DND-41 (cell line): ENCODE measurements around the gene LMO7.

ENCODE experiments used
- CTCF ChIP-seq: IDR thresholded peaks from 2 replicates; pipeline ENCODE4 v1.5.1; 2012; ENCODE audit warnings: borderline replicate concordance, low read length, moderate library complexity, mild to moderate bottlenecking; ENCODE audit not compliant: poor library complexity, severe bottlenecking; ENCODE audit errors: extremely low read depth
- EZH2 ChIP-seq: IDR thresholded peaks from 3 replicates; pipeline ENCODE4 v1.6.1; 2012; ENCODE audit warnings: borderline replicate concordance, low read depth, mild to moderate bottlenecking, moderate library complexity, low read length, inconsistent platforms; ENCODE audit not compliant: severe bottlenecking

GRCh38 chr13:75790198-75790970 is 154.3 kb downstream of the LMO7 start:
- no peak for TF ChIP-seq CTCF
- TF ChIP-seq EZH2 = no peak
